OCI-LY7 (cell line): ENCODE measurements around the gene SGSM1.

Experiments used
- CTCF ChIP-seq: fragments of 200-600 bp; sonication (generic); conservative IDR thresholded peaks from 2 replicates; pipeline ENCODE4 v1.5.1; 2014; ENCODE audit warnings: mild to moderate bottlenecking, antibody characterized with exemption, low read length, moderate library complexity, mixed read lengths
- EZH2phosphoT487 ChIP-seq: fragments of 200-600 bp; sonication (generic); IDR thresholded peaks from 2 replicates; pipeline ENCODE4 v1.6.1; 2018; ENCODE audit warnings: low read depth, borderline replicate concordance, mild to moderate bottlenecking, mixed run types, antibody characterized with exemption, low read length, moderate library complexity, mixed read lengths

GRCh38 chr22:24964441-24964840, 158.4 kb downstream of the SGSM1 start:
- no peak for TF ChIP-seq CTCF
- TF ChIP-seq EZH2phosphoT487: no peak
